Activated naive CD4-positive, alpha-beta T cell treated with anti-CD3 and anti-CD28 coated beads, Interleukin-2, amount 50 U/mL, for 16 hours (primary cell): ENCODE results near the gene SOSTDC1.
"Not testable (repeated sequence)": the region's sequence is repeated elsewhere in the genome, so short reads cannot be mapped to it uniquely, and the experiment has no call there.

Source experiments
- DNase-seq: peaks from one replicate; pipeline ENCODE4 v3.0.0-alpha.2; 2020

SOSTDC1 gene, protein sequence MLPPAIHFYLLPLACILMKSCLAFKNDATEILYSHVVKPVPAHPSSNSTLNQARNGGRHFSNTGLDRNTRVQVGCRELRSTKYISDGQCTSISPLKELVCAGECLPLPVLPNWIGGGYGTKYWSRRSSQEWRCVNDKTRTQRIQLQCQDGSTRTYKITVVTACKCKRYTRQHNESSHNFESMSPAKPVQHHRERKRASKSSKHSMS

DNA sequence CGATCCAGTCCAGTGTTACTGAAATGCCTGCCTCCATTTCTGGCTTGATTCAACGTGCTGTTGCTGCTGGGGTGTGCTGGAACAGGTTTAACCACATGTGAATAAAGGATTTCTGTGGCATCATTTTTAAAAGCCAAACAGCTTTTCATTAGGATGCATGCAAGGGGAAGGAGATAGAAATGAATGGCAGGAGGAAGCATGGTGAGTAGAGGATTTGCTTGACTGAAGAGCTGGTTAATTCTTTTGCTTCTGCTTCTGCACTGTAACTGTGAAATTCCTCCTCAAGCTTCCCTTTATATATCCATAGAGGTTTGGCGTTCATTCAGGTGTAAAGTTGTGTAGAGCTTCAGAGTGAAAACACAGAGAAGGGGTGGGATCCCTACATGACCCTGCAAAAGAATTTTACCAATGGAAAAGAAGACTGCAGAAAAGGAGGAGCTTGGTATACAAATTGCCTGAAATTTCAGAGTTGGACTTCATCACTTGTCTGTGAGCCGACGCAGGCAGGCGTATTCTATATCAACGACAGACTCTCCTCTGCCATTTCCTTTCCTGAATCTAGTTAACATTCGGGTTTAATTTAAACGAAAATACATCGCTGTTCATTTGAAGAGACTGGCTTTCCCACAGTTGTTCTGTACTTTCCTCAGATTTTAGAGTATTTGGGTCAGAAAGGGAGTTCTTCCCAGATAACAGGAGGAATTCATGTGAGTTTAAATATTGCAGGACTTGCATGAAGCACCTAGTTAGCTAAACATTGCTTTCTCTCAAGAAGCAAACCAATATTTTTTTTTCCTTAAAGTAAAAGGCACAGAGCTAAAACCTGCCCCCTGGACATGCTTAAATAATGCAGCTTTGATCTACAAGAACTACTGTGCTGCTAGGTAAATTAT is at the start of gene SOSTDC1:
Gene SOSTDC1, minus strand, starts transcription at position 270 of the 893 bp plus-strand sequence. Its CDS starts 70 bp downstream, at position 200.
- DNase-seq: no peak

DNA sequence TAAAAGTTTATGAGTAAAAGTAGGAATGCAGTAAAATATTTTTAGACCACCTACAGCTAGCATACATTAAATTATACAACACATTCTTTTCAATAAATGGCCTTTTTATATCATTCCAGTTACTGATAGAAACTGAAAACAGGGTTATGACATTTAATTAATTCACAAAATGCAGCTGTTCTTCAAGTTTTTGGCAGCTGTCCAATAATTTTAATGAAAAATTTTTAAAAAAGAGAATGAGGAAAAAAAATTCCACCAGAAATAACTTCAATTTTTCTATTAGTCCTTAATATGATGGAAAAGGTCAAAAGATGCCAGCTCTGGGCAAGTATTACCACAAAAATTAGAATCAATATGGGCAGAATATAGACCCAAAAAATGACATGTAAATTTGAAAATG is 49.2 kb upstream of the SOSTDC1 start:
- no peak for DNase-seq

- DNase-seq: no peak
These were observed 48.7 kb upstream of the SOSTDC1 start for GRCh38 chr7:16514271-16514670.

GRCh38 chr7:16512097-16512496 is 46.6 kb upstream of the SOSTDC1 start:
- DNase-seq: no peak

GRCh38 chr7:16511314-16511713 is 45.8 kb upstream of the SOSTDC1 start:
- no peak for DNase-seq

DNA sequence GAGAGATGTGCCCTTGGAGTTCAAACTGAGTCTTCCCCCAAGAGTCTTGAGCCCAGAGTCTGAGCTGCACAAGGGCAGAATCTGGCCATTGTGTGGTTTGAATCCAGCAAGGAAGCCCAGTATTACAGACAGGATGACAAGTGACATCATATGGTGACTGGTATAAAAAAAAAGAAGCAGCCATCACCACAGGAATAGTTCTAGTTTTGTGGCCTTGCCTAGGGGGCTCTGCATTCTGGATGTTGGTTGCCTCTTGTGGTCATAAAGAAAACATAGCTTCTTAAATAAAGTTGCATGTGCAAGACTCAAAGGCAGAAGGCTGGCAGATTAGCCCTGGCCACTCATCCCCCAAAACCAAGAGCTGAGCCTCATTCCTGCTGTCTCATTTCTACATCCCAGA is 44.3 kb upstream of the SOSTDC1 start:
- DNase-seq: no peak

DNA sequence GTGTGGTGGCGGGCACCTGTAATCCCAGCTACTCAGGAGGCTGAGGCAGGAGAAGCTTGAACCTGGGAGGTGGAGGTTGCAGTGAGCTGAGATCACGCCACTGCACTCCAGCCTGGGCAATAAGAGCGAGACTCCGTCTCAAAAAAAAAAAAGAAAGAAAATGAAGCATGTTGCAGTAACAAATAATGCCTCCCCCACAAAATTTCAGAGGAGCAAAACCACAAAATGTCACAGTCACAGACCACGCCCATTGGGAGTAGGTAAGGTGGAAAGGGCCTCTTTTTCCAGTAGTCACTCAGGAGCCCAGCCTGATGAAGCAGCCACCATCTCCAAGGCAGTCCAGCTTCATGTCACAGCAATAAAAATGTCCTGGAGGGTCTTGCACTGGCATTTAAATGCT is 40.9 kb upstream of the SOSTDC1 start:
- not testable (repeated sequence) for DNase-seq

DNA sequence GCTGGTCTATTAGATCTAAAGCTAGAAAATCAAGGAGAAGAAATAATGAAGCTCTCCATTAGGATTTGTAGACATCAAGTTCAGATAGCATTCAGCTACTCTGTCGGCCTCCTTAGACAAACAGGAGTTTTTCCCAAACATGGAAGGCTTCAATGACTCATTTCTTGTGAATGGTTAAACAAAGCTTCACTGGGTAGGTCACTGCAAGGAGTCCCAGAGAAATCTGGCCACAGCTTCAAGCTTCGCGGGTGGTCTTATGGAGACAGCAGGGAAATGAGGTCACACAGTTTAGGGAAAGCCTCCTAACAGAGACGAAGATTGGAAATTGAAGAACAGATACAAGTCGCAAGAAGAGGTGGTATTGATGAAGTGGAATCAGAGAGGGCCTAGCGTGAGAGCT is 38.5 kb upstream of the SOSTDC1 start:
- no peak for DNase-seq

GRCh38 chr7:16502303-16502702 is 36.8 kb upstream of the SOSTDC1 start:
- DNase-seq: no peak

DNA sequence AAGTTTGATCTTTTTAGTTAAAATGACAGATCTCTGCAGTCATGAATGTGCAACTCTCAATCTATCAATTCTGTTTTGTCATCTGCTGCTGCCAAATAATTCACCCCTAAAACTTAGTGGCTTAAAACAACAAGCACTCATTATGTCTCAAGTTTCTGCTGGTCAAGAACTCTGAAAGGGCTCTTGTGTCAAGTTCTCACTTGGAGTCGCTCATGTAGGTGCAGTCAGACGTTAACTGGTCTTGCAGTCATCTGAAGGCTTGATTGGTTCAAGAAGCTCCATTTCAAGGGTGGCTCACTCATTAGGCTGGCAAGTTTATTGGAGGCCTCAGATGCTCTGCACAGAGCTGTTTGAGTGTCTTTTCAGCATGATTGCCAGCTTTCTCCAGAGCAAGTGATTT is 32.6 kb upstream of the SOSTDC1 start:
- DNase-seq: no peak

DNA sequence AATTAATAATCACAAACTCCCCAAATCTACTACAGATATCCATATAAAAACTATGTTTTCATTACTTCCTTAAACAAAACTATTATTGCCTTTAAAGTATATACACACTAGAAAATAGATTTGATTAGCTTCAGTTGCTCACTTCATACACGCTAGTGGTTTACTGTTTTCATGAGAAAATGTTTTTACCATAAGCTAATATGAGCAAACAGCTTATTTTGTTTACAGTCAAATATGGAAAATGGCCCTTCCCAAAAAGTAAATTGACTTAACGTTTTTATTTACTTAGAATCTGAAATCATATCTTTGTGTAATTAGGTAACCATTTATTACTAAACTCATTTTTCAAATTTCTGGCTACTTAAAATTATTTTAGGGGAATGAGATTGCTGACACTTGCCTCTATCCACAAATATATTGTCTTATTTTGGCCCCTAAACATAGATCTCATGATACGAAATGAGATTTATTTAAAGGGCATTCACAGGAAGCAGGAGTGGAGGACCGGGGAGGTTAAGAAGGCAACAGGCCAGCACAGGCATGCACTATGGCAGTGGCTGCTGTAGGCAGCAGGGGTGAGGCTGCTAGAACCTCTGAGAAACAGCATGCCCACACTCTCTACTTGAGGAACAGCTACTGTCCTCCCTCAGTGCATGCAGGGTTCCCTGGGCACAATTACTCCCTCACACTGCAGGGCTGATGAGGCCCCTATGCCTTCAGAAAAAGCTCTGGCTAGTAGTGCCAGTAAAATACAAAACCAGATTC is 29.6 kb upstream of the SOSTDC1 start:
- no peak for DNase-seq

DNA sequence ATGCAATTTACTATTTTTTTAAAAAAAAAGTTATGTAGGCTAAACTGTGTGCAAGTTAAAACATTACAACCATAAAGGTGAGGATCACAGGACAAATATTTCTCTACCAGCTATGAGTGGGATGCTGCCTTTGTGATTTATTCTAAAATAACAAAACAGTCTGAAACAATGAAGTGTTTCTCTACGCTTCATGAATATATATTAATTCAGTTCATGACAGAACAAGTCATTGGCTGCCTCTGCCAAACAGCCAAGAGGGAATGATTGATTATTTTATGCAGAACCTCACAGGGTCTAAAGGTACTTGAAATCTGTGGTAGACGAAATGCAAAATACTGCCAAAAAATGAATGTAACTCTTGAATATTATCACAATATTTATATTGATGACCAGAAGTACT is 29.0 kb upstream of the SOSTDC1 start:
- DNase-seq: no peak

GRCh38 chr7:16493266-16493665 is 27.7 kb upstream of the SOSTDC1 start:
- no peak for DNase-seq

DNA sequence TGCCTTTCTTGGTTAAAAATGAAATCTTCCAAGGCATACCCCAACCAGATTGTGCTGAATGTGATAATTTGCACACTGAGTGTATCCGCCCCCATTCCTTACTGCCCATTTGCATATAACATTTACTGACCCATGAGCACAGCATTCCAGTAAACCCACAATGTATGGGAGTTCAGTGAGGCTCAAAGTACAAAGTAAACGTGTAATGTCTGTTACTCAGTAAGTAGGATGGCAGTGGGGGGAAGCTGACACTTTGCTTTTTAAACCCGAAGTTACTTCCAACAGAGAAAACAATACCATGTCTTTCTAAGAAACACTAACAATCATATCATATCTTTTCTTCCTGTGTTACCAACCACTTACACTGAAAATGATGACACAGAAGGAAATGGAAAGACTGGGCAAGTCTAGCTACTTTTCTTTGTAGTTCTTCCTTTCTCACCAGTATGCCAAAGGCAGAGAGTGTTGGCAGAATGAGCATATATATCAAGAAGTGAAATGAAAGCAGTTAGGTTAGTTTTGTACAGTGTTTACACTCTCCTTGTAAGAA is 27.1 kb upstream of the SOSTDC1 start:
- no peak for DNase-seq

DNA sequence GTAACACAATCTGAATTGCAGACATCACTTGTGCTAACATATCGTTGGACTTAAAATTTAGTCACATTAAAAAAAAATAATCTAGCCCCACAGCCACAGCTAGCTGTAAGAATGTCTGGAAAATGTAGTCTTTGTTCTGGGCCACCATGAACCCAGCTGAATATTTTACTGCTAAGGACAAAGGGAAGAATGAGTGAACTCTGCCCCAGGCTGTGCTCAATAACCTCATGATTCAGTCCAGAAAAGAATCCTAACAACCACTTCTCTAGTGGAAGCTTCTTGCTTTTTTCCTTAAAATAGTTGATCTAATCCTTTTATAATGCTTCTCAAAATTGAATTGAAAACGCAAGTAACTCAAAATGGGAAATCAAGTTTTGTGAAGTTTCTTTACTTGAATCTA is 25.6 kb upstream of the SOSTDC1 start:
- DNase-seq: no peak

DNA sequence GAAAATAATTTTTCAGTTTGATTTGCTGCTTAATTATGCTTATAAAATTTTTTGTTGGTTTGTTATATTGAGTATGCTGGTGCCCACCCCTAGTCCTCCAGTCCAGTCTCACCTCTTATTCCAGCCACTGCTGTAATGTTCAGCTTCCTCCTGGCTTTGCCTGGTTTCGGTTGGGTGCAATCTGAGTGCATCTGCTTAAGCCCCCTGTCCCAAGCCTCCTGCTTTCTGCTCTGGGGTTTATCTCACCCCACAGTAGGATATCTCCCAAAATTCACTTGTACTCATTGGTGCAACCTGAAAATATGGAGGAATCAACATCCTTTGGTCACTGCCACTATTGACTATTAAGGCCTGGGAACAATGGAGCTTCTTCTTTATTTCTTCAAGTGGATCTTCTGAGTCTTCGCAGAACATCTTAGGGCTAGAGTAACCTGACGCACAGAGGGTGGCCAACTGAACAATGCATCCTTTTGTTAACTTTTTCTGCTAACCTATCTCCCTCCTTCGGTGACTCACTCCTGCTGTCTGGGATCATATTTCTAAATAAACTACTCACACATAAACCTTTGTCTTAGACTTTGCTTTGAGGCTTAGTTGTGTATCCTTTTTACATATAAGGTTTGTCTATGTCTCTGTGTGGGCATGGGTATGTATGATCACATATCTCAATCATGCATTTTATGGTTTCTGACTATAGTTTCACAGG is 19.1 kb upstream of the SOSTDC1 start:
- DNase-seq: no peak

GRCh38 chr7:16479591-16479990 is 14.1 kb upstream of the SOSTDC1 start:
- DNase-seq: no peak

DNA sequence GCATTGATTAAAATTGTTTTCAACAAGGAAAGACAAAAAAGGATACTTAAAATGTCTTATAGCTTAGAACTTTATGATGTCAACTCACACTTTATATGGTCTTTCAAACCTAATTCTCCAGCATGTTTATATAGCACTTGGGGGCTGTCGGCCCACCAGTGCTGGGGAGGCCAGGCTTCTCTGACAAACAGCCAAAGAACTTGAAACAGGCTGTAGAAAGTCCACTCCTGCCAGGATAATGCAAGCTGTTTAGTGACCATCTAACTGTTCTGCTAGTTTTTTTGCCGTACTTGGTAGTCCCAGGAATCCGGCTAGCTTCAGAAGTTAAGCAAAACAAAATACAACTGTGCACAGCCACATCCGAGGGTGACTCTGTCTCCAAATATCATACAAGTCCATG is 13.6 kb upstream of the SOSTDC1 start:
- no peak for DNase-seq

GRCh38 chr7:16471933-16472332 is 6.4 kb upstream of the SOSTDC1 start:
- no peak for DNase-seq

DNA sequence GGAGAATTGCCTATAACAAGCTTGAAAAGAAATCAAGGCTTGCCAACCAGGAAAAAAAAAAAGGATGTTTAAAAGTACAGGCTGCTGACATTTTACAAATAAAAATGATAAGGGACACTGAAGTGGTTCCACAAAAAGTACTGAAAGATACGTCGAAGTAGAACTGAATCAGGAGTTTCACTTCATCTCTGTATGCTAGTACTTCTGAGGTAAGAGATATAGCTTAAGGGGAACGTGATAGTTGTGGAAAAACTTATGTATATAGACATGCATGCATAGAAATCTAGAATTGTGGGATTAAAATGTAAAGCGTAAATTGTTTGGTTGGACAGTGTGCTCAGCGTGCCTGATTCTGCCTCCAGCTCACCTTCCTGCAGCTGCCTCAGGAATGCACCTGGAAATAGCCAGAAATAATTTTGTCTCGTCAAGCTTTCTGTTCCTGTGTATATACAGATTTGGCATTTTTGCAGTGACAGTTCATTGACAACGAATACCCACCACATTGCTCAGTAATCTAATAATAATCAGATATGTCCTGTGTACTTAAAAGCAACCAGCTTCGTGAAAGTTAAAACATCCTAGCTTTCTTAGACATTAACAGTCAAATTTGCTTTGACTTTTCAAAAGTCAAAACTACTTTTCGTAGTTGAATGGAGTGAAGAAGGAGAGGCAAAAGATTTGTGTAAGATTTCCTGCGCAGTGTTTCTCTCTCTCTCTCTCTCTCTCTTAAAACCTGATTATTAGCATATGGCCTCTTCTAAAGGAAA is 1.4 kb downstream of the SOSTDC1 start:
- no peak for DNase-seq

DNA sequence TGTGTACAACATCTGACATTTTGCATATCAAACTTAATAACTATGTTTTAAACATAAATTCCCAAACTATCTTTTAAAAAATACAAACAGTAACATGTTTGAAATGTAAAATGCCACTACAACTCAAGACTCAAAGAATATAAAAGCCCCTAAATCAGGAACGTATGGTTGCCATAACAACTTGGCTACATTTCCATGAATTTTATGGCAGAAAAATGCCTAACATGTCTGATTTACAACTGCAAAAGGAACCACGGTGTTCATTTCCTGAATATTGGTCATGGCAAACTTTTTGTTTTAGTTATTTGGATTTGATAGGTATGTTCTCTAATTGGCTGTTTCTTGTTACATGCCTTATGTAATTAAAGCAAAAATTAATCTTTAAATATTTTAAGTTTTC is 2.0 kb downstream of the SOSTDC1 start:
- no peak for DNase-seq

- no peak for DNase-seq
These were observed 3.1 kb downstream of the SOSTDC1 start for GRCh38 chr7:16462431-16462889.
